ENCODE measurements around the gene PDGFB.

PDGFB gene

DNA sequence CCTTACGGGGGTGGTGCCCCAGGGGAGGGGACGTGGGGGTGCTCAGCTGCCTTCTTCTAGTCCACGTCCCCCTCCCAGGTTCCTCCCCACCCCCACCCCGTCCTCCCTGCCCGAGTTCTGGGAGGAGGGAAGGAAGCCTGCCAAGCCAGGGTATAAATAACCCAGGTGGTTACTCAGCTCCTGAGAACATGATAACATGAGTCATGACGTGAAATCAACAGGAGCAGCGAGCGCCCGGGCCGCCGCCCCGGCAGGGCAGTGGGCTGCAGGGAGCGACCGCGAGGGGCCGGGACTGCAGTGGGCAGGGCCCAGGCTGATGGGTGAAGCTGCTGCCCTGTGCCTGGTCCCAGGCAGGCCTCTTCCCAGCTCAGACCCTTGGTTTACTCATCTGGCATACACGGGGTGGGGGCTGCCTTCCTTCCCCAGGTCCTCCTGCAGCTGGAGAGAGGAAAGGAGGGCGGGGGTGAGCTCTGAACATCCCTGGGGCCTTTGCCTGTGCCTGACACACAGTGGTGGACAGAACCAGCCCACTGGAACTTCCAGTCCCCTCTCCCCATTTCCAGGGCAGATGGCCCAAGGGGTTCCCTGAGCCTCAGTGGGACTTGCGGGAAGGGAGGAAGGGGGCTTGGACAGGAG is 8.8 kb upstream of the PDGFB start:
- FAIRE-seq = no peak

DNA sequence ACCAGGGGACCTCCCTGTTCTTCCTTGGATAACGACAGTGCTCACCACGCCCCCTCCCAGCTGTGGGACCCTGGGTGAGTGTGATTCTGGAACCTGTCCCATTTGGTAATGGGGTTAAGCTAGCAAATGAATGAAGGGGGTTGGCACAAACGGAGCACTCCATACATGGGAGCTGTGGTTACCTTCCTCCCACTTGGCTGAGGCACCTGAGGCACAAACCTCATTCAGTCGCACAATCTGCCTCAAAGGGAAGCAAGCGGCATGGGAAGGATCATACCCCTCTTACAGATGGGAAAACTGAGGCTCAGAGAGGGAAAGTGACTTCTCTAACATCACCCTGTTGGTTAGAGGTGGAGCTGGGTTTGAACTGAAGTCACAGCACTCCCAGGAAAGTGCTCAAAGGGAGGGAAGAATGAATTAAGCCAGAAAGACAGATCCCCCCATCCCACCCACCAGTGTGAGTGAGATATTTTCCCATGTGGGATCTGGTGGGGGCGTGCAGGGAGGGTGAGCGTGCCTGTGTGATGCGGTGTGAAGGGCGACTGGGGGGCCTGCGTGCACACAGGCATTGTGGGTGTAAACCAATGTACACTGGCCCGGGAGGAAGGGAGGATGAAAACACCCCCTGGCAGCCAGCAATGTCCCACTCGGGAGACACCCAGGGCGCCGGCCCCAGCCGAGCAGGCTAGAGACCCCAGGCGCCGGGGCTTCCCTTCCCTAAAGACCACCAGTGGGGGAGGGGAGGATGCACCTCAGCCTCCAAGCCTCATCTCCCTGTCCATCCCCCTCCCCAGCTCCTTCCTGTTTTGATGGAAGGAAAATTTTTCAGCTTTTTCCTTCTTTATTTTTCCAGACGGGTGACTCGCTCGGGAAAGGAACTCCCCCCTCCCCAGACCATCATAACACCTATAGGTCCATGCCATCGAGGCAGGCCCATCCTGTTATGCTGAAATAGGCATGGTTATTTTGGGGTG is 8.0 kb upstream of the PDGFB start:
- no peak for FAIRE-seq

DNA sequence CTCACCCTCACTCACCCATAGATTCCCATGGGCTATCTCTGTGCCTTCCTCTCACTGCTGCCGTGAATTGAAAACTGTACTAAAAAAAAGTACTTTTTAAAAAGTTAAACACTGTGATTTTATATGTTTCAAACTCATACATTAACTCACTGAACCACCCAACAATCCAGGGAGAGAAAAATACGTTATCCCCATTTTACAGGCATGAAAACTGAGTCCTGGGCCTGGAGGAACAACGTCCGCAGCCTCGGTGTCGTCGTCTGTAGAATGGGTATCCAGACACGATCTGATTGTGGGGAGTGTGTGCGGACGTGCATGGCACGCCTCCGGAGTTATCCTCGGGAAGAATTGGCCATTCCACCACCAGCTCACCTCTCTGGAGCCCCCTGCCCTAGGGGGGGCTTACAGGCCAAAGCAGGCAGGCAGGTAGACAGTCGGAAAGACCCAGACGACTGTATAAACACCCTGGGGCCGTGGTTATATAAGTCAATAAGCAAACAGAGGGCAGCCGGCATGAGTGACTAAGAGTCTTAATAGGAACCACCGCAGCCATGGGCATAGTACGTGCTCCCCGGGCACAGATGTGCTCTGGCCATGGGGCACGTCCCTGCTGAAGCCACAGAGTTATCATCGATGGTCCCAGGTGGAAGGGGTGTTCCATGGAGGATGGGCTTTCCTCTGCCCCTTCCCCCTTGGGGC is 7.1 kb upstream of the PDGFB start:
- FAIRE-seq = no peak

DNA sequence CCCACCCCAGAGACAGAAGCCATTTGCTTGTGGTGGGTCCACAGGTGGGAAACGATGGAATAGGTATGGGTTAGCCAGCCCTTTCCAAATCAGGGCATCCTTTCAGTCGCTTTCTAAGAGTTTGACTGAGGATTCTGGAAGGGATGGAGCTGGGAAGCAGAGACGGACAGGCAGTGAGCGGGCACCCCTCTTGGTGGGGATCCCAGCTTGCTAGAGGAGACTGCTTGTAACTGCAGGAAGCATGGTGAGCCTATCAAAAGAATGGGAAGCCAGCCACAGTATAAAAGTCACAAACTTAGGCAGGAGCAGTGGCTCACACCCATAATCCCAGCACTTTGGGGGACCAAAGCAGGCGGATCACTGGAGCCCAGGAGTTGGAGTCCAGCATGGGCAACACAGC is 6.1 kb upstream of the PDGFB start:
- FAIRE-seq = no peak

DNA sequence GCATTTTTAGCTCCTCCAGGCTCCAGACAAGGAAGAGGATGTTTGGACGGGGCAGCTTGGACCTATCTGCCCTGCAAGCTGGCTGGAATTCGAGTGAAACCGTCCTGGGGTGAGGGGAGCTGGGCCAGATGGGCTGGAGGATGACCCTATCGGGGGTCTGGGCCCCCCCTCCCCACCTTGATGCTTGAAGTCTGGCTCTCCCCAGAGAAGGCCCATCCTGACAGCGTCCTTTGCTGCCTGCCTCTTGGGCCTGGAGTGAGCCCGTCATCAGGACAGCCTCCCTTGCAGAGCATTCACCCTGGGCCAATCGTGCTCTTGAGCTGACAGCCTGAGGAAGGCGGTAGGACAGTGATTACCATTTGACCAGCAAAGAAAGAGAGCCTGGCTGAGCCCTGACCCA is 5.3 kb upstream of the PDGFB start:
- FAIRE-seq = no peak

DNA sequence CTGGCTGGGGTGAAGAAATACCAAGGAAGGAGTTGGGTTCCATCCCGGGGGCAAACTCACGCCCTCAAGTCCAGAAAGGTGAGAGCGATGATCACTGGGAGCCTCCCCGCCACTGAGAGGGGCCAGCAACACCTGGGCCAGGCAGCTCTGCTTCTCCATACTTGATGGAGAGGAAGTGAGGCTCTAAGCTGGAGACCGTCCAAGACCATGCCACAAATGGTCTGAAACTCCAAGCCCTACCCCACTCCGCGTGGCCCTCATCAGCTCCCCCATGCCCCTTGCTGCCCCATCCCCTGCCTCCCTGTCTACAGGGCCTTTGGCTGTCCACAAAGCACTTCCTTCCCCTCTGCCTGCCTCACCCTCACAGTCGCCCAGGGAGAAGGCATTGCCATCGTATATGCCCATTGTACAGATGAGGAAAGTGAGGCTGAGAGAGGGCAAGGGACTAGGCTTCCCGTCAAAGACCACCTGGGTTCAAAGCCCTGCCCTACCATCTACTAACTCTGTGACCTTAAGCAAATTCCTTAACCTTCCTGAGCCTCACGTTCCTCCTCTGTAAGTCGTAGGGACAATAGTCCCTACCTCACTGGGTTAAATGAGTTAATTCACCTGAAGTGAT is 4.4 kb upstream of the PDGFB start:
- FAIRE-seq = no peak

DNA sequence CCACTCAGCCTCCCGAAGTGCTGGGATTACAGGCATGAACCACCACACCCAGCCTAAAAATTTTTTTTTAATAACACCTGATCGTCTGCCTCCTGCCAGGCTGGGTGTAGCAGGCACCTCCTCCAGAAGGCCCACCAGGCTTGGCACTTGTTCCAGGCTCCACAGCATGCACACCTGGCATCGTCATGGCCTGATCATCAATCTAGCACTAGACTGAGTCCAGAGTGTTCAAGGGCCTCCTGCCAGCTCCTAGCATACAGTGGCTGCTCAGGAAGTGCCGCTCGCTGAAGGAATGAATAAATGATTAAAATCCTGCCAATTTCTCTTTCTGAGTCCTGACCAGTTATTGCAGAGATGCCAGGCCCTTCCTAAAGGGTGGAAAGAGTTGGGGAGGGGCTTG is 3.5 kb upstream of the PDGFB start:
- no peak for FAIRE-seq

DNA sequence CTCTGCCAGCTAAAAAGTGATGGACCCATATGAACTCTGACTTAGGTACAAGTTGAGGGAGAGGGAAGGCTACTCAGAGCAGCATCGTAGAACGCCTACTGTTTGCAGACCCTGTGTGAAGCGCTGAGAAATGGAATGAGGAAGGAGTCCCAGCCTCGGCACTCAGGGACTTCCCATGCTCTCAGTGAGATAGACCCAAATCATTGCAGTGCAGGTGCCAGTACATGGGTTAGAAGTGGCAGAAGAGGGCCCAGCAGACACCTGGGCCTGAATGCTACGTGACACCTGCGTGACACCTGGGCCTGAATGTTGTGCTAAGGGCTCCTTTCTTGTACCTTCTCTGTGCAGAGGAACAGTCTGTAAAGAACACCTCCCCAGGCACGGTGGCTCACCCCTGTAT is 2.6 kb upstream of the PDGFB start:
- no peak for FAIRE-seq

DNA sequence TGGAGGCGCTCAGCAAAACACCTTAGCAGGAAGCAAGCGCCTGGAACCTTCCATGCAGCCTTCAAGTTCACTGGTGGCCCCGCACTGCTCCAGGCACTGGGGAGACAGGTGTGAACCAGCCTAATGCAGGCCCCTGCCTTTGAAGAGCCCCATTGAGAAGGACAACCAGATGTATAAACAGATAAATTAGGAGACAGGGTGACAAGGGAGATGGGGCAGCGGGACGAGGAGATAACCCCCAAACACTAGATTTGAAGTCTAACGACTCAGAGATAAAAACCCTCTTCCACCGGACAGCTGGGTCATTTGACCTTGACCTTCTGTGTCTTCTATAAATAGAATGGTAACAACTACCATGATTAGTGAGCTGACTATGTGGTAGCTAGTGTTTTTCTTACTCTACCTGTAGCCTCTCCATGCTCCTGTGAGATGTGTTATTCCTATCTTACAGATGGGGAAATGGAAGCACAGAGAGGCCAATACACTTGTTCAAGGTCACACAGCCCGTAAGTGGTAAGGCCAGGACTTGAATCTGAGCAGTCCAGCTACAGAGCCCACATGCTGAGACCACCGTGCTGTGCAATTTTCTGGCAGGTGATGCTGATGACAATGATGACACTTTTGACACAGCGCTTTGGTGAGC is 2.0 kb upstream of the PDGFB start:
- FAIRE-seq = no peak

DNA sequence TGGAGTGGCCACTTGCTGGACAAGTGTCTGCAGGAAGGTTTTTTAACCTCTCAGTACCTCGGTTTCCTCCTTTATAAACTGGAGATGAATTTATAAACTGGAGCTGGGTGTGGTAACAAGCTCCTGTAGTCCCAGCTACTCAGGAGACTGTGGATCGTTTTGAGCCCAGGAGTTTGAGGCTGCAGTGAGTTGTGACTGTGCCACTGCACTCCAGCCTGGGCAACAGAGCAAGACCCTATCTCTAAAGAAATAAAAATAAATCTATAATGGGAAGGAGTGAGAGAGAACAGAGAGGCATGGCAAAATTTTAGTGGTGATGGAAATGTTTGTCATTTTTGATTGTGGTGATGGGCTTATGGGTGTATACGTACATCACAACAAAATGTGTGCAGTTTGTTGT is 1.4 kb upstream of the PDGFB start:
- no peak for FAIRE-seq

DNA sequence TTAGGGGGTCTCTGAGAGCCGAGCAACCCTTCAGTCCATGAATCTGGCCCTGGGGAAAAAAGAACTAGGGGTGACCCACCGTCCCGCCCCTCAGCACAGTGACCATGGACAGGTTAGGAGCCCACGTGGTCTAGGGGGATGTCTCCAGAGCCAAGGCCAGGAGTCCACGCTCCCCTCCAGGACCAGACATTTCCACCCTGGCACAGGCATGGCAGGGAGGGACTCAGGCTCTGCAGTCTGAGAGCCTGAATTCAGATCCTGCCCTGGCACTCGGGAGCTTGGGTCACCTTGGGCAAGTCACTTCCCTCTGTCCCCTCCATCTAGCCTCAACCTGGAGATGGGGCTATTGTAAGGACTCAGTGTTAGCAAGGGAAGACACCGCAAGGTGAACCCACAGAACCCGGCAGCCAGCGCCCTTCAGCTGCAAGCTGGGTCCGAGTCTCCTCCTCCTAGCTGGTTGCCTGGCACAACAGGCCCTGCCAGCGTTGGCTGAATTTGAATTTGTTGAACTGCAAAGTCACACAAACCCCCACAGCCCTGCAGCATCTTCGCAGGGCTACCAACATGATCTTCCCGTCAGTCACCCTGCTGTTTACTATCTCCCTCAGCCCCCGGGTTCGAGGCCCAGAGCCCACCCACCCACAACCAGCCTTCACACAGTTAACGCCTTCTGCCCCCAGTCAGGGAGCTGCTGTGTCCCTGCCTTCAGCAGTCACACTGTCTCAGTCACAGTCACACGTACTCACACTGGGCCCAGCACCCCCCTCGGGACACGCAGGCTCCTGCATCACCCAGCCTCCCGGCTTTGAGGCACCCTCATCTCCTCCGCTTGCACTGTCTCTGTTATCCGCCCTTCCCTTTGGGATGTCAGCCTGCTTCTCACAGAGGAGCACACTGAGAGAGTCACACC is 603 bp upstream of the PDGFB start:
- FAIRE-seq = no peak

DNA sequence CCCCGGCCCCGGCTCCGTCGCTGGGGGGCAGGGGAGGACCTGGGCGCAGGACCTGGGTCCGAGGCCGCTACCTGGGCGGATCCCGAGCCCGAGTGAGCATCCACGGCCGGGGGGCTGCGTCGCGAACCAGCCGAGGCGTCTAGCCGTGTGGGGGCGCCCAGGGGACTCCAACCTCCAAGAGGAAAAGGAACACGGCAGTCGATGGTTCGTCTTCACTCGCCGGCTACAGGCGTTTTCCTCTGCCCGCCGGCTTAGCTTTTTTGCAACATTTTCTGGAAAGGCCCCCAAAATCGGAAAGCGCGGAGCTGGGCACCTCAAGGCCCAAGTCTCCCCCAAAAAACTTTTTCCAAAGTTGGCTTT is 666 bp downstream of the PDGFB start:
- FAIRE-seq = no peak

DNA sequence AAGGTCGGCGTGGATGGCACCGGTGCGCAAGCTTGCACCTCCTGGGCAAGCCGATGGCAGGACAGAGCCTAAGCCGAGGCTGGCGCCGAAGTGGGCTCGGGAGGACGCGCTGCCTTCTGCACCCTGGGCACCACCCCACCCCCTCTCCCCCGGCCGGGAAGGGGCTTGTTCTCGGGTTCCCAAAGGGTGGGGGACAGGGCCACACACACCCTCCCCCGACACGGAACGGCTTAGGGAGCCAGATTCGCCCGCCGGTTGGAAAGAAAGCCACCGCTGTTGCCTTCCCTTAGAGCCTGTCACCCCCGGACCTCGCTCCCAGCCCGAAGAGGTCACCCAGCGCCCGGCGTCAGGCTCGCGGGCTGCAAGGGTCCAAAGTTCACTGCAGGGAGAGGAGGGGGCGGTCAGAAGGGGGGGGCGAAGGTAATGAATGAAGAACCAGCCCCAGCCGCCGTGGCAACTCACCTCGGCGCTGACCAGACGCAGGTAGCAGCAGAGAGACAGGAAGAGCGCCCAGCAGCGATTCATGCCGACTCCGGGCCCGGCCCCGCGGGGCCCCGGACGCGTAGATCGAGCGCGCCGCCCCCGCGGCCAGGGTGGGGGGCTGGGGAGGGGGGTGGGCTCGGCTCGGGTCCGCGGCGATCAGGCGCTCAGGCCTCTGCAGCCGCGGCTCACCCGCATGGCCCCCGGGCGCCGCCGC is 1.2 kb downstream of the PDGFB start:
- FAIRE-seq = no peak

DNA sequence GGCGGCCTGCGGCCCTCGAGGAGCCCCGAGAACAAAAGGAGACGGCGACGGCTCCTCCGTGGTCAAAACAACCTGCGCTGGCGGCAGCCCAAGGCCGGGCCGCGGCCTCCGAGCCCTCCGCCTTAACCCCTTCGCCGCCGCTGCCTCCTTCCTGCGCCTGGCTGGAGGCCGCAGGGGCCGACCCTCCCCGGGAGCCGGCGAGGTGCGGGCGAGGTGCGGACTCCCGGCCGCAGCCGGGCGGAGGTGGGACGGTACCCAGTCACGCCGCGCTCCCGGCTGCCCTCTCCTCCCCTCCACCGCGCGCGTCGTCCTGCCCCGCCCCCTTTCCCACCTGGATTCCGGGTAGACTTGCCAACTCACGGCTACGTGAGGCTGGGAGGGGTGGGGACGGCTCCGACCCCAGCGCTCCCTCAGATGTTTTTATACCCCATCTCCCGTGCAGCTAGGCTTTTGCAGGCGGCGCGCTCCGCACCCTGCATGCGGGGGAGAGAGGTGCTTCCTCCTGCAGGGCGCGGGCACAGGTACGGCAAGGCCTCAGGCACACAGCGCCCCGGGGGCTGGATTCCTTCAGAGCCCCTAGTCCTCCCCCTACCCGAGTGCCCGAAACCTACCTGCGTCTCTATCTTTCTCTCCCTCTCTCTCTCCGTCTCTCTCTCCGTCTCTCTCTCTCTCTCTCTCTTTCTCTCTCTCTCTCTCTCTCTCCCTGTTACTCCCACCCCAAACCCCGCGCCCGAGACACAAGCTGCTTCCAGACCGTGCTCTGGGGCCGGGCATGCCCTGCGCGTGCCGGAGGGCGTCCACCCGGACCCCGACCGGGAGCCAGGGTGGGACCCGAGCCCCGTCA is 2.0 kb downstream of the PDGFB start:
- FAIRE-seq = no peak

DNA sequence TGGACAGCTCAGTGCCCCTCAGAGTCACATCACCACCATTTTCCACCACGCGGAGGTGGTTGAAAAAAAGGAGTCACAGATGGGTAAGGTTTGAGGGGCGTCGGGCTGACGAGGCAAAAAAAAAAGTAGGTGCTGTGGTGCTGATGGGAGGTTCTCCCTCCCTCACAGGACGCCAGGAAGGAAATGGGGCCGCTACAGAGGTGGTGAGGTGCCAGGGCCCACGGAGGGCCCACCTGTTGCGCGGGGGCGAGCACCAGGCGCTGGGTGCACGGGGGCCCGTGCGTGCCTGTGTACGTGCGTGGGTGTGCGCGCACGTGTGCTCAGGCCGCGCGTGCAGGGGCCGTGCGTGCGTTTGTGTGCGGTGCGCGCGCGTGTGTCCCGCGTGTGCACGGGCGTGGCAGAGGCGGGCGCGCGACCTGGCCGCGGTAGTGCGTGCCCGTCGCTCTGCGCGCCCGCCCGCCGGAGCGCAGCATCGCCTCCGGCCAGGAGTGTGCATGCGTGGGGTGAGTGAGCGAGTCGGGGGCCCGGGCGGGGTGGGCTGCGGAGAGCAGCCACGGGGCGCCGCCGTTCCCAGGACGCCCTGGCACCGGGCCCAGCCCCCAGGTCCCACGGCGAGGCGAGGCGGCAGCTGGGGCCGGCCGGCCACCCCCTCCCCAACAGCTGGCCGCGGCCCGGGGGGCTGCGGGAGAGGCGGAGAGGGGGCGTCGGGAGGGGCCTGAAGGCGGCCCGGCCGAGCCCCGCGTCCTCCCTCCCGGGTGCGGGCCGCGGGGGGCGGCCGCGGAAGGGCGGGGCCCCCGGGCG is 2.8 kb downstream of the PDGFB start:
- FAIRE-seq = no peak

DNA sequence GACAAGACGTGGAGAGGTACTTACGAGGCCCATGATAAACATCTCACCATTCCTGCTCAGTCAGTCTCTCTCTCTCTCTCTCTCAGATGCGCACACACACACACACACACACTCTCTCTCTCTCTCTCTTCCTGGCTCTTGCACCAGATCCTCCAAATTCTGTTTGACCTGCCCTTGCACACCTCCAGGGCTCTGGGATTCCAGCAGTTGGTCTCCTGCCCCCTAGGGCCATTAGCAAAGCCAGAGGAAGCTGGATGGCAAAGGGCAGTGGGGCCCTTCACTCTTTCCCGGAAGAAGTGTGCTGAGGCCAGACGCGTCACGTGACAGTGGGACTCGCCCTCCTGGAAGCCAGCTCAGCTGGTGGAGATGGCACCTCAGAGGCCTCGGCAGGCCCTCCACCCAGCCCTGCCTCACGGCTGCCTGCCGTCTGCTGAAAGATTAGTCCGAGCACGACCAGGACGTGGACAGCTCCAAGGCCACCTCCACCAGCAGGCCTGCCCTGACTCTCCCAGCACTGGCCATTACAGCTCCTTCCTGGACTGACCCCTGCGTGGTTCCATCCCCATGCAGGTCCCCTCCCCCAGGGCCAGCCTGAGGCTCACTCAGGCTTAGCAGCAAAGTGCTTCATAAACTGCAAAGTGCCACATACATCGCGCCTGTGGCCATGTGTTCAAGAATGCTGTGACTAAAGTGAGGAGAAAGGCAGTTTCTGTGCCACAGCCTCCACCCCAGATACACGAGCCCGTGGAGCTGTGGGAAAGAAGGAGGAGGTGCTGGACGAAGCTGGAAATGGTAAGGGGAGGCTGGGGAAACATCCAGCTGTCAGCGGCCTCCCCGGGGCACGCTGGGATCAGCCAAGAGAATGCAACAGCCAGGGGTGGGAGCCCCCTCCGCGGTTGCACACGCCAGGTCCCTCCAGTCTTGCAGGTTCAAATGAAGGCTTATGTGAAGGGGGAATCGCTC is 3.7 kb downstream of the PDGFB start:
- no peak for FAIRE-seq

DNA sequence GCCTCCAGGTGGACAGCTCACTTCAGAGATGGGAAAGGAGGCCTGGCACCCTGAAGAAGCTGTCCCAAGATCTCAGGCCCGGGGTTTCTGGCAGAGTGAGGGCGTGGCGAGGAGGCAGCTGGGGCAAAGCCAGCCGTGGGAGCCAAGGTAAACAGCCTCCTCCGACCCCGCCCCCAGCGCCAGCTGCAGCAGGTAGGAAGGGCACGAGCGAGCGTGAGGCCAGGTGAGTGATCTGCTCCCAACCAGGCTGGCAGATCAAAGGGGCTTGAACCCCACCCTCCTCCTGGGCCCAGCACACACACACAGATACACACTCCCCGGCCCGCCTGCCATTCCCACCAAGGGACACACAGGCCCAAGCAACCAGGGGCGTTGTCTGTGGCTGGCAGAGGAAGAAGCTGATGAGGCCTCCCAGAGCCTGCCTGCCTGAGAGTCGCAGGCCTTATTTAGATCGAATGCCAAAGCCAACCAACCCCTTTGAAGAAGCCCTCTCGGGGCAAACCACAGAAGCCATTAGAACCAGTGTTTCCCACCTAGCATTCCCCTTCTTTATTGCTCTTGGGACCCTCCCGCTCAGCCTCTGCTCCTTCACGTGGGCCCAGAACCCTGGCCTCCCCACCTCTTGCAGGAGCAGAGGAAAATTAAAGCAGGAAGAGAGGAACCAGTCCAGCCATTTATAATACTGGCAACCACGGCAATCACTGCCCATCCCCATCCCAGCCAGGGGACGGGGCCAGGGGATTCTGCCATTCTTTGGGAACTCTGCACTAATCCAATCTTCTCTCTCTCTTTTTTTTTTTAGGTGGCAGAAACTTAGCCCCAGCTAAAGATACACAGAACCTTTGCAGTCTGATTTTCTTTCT is 5.0 kb downstream of the PDGFB start:
- no peak for FAIRE-seq
